Calu3 (cell line): ENCODE results near the gene LARP6. TPM values are rescaled to one million over a fixed set of nuclear protein-coding genes. Genes with fewer than 3 reads are reported as not detected.

ENCODE experiments used
- BruUV-seq: library from RNA; stranded (reverse); fragments of 400-500 nt; replicated peaks from 2 replicates; lab custom pipeline; 2021; lab: Mats Ljungman, UMichigan
- CTCF ChIA-PET: fragments of 300-600 bp; sonication (Branson Sonifier 250); formaldehyde crosslinking; loops from one replicate; lab custom pipeline; 2022; ENCODE audit warnings: antibody characterized with exemption; lab: Charles Lee
- DNase-seq: peaks from one replicate; pipeline ENCODE4 v3.0.0; 2022
- H3K27ac Mint-ChIP-seq: one replicate; pipeline ENCODE4 v1.8.0; 2022; ENCODE audit warnings: mixed read lengths; ENCODE audit not compliant: unreplicated experiment
- H3K27me3 Mint-ChIP-seq: one replicate; pipeline ENCODE4 v1.8.0; 2022; ENCODE audit warnings: mixed read lengths; ENCODE audit not compliant: unreplicated experiment
- H3K36me3 Mint-ChIP-seq: one replicate; pipeline ENCODE4 v1.8.0; 2022; ENCODE audit warnings: mild to moderate bottlenecking, moderate library complexity, mixed read lengths; ENCODE audit not compliant: insufficient read depth, unreplicated experiment
- H3K4me1 Mint-ChIP-seq: one replicate; pipeline ENCODE4 v1.8.0; 2022; ENCODE audit warnings: mild to moderate bottlenecking, low read depth, mixed read lengths; ENCODE audit not compliant: unreplicated experiment
- H3K4me3 Mint-ChIP-seq: one replicate; pipeline ENCODE4 v1.8.0; 2022; ENCODE audit warnings: mild to moderate bottlenecking, low read depth, moderate library complexity, mixed read lengths; ENCODE audit not compliant: unreplicated experiment
- H3K9me3 Mint-ChIP-seq: one replicate; pipeline ENCODE4 v1.8.0; 2022; ENCODE audit warnings: low read depth, mixed read lengths; ENCODE audit not compliant: unreplicated experiment
- intact Hi-C: fragments of 100-400 bp; cut with micrococcal nuclease; formaldehyde crosslinking; loops from one replicate; pipeline ENCODE4 v1.10.0; 2022; ENCODE audit not compliant: unreplicated experiment
- total RNA-seq: library from RNA; stranded (reverse); gene quantifications from 2 replicates; pipeline ENCODE4 v1.2.3, GENCODE V29; 2022
- TF ChIP-seq, protein P1 (sequence below): fragments of 200-600 bp; IDR thresholded peaks from one replicate; pipeline ENCODE4 v1.8.0; 2022; ENCODE audit warnings: antibody characterized with exemption; ENCODE audit not compliant: unreplicated experiment

The LARP6 gene
- total RNA-seq, 1 experiment from 2014 or later, result 30.4 TPM

- Mint-ChIP-seq H3K9me3 (no peaks in the 10 kb centered on the region), H3K27ac (no peak overlapping the region), H3K36me3 (no peaks in the 10 kb centered on the region), H3K27me3 (no peaks in the 10 kb centered on the region), H3K4me3 (no peak overlapping the region), H3K4me1 (peaks cover 22% of the 10 kb centered on the region)
- TF ChIP-seq, protein P1, sequence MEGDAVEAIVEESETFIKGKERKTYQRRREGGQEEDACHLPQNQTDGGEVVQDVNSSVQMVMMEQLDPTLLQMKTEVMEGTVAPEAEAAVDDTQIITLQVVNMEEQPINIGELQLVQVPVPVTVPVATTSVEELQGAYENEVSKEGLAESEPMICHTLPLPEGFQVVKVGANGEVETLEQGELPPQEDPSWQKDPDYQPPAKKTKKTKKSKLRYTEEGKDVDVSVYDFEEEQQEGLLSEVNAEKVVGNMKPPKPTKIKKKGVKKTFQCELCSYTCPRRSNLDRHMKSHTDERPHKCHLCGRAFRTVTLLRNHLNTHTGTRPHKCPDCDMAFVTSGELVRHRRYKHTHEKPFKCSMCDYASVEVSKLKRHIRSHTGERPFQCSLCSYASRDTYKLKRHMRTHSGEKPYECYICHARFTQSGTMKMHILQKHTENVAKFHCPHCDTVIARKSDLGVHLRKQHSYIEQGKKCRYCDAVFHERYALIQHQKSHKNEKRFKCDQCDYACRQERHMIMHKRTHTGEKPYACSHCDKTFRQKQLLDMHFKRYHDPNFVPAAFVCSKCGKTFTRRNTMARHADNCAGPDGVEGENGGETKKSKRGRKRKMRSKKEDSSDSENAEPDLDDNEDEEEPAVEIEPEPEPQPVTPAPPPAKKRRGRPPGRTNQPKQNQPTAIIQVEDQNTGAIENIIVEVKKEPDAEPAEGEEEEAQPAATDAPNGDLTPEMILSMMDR, result no peak
- DNase-seq, result no peak
- no TSS peak for BruUV-seq
- CTCF ChIA-PET, result interaction anchor here (0.7 to 1.5 kb wide), 2 partner anchors 45 to 48 kb away, joined by 3 to 5 read pairs; no protein-coding TSS in a partner anchor
- intact Hi-C loops, result loop anchor here (10.0 kb wide), 1 partner anchor 105 kb away; the partner anchor contains the start of gene UACA
These were observed 16.1 kb upstream of the LARP6 start for GRCh38 chr15:70870051-70870450.

DNA sequence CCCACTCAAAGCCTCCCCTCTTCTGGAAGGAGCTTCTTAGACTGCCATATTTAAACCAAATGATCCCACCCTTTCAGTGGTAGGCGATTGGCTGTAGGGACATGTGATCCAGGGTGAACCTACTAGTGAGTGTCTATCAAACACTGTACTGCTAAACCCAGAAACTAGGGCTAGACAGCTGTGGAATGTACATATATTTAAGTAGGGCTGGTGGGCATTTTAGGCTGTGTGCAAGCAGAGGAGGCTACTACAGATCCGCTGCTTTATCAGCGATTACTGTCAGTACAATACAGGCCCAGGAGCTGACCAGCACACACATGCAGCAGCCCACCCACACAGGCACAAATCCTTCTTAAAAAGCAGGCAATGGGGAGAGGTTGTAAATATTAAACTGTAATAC is 15.4 kb upstream of the LARP6 start:
- BruUV-seq, result no TSS peak
- no peak overlapping the region for H3K4me3 Mint-ChIP-seq
- no peak for DNase-seq
- peaks cover 19% of the 10 kb centered on the region for H3K4me1 Mint-ChIP-seq
- CTCF ChIA-PET, result interaction anchor here (1.1 to 1.5 kb wide), 2 partner anchors 15 to 49 kb away, joined by 3 to 5 read pairs; no protein-coding TSS in a partner anchor
- TF ChIP-seq, protein P1, result no peak
- H3K36me3 Mint-ChIP-seq, result no peaks in the 10 kb centered on the region
- intact Hi-C loops, result no loop called here
- H3K9me3 Mint-ChIP-seq, result no peaks in the 10 kb centered on the region
- H3K27me3 Mint-ChIP-seq, result no peaks in the 10 kb centered on the region
- H3K27ac Mint-ChIP-seq, result no peak overlapping the region

DNA sequence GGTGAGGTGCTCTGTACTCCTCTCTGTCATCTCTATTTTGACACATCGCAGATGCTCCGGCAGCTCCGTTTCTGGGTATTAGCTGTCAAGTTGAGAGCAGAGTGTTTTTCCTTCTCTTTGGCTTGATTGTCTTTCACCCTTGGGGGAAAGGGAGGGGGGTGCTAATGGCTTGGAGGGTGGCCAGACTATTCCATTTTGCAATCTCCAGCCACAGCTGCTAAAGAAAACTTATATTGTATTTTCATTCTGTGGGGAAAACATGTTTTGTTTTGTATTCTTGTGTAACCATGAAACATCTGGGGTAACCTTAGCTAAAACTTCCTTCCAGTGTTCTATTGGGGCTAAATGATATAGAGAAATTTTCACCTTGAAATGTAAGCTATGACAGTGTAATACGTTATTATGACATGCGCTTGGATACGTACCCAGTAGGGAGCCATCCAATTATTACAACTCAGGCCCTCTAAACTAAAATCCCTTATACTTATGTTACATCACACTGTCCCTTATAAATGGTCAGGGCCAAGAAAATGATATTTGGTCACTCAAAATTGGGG is 14.0 kb upstream of the LARP6 start:
- H3K9me3 Mint-ChIP-seq, result no peaks in the 10 kb centered on the region
- DNase-seq, result no peak
- H3K4me3 Mint-ChIP-seq, result no peak overlapping the region
- H3K27me3 Mint-ChIP-seq, result no peaks in the 10 kb centered on the region
- H3K36me3 Mint-ChIP-seq, result no peaks in the 10 kb centered on the region
- peaks cover 27% of the 10 kb centered on the region for H3K4me1 Mint-ChIP-seq
- CTCF ChIA-PET, result interaction anchor here (0.9 kb wide), 1 partner anchor 85 kb away, joined by 3 read pairs; no protein-coding TSS in a partner anchor
- BruUV-seq, result no TSS peak
- H3K27ac Mint-ChIP-seq, result no peak overlapping the region
- intact Hi-C loops, result no loop called here
- TF ChIP-seq, protein P1, result no peak

DNA sequence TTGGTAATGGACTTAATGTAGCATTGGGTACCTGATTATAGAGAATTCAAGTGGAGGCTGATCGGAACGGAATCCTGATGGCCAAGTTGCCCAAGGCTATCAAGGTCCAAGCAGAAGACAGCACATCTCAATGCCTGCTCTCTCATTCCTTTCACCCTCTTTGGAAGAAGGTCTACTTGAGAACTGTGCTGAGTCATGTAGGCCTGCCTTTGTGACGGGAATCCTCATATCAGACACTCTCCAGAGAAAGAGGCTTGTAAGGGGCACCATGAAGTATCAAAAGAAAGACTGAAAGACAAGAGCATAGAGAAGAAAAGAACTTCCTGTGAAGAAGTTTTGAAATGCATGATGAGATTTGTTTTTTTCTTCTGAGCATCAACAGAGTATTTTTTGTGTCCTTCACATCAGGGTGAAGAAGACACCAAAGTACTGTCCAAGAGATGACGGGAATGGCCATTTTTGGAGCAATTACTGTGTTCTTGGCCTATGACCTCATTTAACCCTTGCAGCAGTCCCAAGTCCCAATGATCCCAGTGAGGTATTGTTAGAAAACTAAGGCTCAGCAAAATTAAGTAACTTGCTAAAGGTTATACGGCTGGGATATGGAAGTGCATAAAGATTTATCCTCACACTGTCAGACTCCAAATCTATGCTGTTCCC is 13.2 kb upstream of the LARP6 start:
- BruUV-seq, result no TSS peak
- H3K4me1 Mint-ChIP-seq, result peaks cover 30% of the 10 kb centered on the region
- DNase-seq, result no peak
- no peaks in the 10 kb centered on the region for H3K9me3 Mint-ChIP-seq
- no peaks in the 10 kb centered on the region for H3K36me3 Mint-ChIP-seq
- H3K4me3 Mint-ChIP-seq, result no peak overlapping the region
- intact Hi-C loops, result no loop called here
- CTCF ChIA-PET, result no interaction called here
- TF ChIP-seq, protein P1, result no peak
- H3K27me3 Mint-ChIP-seq, result no peaks in the 10 kb centered on the region
- no peak overlapping the region for H3K27ac Mint-ChIP-seq
